GM12878 (cell line): ENCODE results near the gene STX3. TPM values are rescaled to one million over a fixed set of nuclear protein-coding genes. Genes with fewer than 3 reads are reported as not detected.

Experiments
- ATAC-seq: fragments of 200-7000 bp; cut with Tn5 transposase; 3 replicates; pipeline ENCODE4 v1.9.1; 2020; ENCODE audit warnings: mild to moderate bottlenecking, moderate library complexity
- BruUV-seq: library from RNA; stranded (reverse); fragments of 400-500 nt; replicated peaks from 2 replicates; lab custom pipeline; 2021; lab: Mats Ljungman, UMichigan
- CTCF ChIA-PET: fragments of 300-600 bp; sonication (Branson Sonifier 250); formaldehyde crosslinking; extraction: SDS; loops from one replicate; lab custom pipeline; 2021; ENCODE audit warnings: inconsistent platforms; lab: Yijun Ruan, JAX
- POLR2A ChIA-PET: fragments of 350-600 bp; formaldehyde crosslinking; extraction: SDS; loops from one replicate; lab custom pipeline; 2021; ENCODE audit warnings: inconsistent platforms; lab: Charles Lee
- RAD21 ChIA-PET: fragments of 300-600 bp; sonication (Branson Sonifier 250); formaldehyde crosslinking; loops from one replicate; lab custom pipeline; 2023; ENCODE audit warnings: antibody characterized with exemption; ENCODE audit not compliant: unreplicated experiment; lab: Charles Lee
- SMC1A ChIA-PET: fragments of 300-600 bp; sonication (Branson Sonifier 250); formaldehyde crosslinking; loops from one replicate; lab custom pipeline; 2023; ENCODE audit not compliant: unreplicated experiment, uncharacterized antibody; lab: Charles Lee
- DNase-seq: peaks from one replicate; pipeline ENCODE4 v3.0.0-alpha.2; 2011; ENCODE audit warnings: low read depth, low spot score
- FAIRE-seq: peaks from 3 replicates; lab custom pipeline; 2011; peaks lifted over from hg19 to GRCh38; lab: Jason Lieb, UNC
- H2AFZ ChIP-seq: 2 replicates; pipeline ENCODE4 v1.6.0; 2011; ENCODE audit warnings: low read depth, low read length, control low read depth; ENCODE audit not compliant: control insufficient read depth
- H3K27ac ChIP-seq: 2 replicates; pipeline ENCODE4 v1.5.1; 2011; ENCODE audit warnings: control low read depth; ENCODE audit not compliant: control insufficient read depth, insufficient read depth
- H3K27me3 ChIP-seq, 2 experiments: replicated peaks in 1 of 2; 2 replicates each; pipeline versions ENCODE4 v1.6.0 to v1.6.1; 2011; ENCODE audit warnings: low read length in 1 of 2; ENCODE audit not compliant: control insufficient read depth in 2 of 2, insufficient read depth in 2 of 2
- H3K36me3 ChIP-seq, 2 experiments: 2 replicates each; pipeline ENCODE4 v1.5.1; 2011; ENCODE audit warnings: low read length in 1 of 2; ENCODE audit not compliant: control insufficient read depth in 2 of 2, insufficient read depth in 2 of 2
- H3K4me1 ChIP-seq: 2 replicates; pipeline ENCODE4 v1.6.1; 2011; ENCODE audit warnings: mild to moderate bottlenecking, low read length, moderate library complexity, mixed read lengths; ENCODE audit not compliant: control insufficient read depth, insufficient read depth
- H3K4me2 ChIP-seq: 2 replicates; pipeline ENCODE4 v1.6.0; 2011; ENCODE audit warnings: control low read depth; ENCODE audit not compliant: control insufficient read depth, insufficient read depth
- H3K4me3 ChIP-seq: fragments of 200-600 bp; sonication (generic); 2 replicates; pipeline ENCODE4 v1.5.1; 2016
- H3K79me2 ChIP-seq: 2 replicates; pipeline ENCODE4 v1.6.0; 2011; ENCODE audit warnings: low read length; ENCODE audit not compliant: control insufficient read depth, insufficient read depth
- H3K9ac ChIP-seq: 2 replicates; pipeline ENCODE4 v1.8.0; 2011; ENCODE audit warnings: low read length, control low read depth, mixed read lengths; ENCODE audit not compliant: control insufficient read depth, insufficient read depth
- H3K9me3 ChIP-seq: replicated peaks from 3 replicates; pipeline ENCODE4 v1.5.1; 2011; ENCODE audit warnings: mild to moderate bottlenecking, low read length; ENCODE audit not compliant: control insufficient read depth, insufficient read depth
- H4K20me1 ChIP-seq: 2 replicates; pipeline ENCODE4 v1.6.0; 2011; ENCODE audit not compliant: control insufficient read depth, insufficient read depth
- ATF3 ChIP-seq: IDR thresholded peaks from 2 replicates; pipeline ENCODE4 v1.6.1; 2011; ENCODE audit warnings: low read depth, mild to moderate bottlenecking, low read length, moderate library complexity, borderline replicate concordance; ENCODE audit errors: extremely low read depth
- CHD1 ChIP-seq: IDR thresholded peaks from 2 replicates; pipeline ENCODE4 v1.6.1; 2012; ENCODE audit warnings: low read depth, low read length, improper control_type of control experiment
- CTCF ChIP-seq, 3 experiments: IDR thresholded peaks in 2 of 3; conservative IDR thresholded peaks in 1 of 3; 2 replicates each; pipeline ENCODE4 v1.5.1; 2011; ENCODE audit warnings: low read depth in 3 of 3, low read length in 3 of 3, mild to moderate bottlenecking in 3 of 3, control low read depth in 2 of 3, moderate library complexity in 2 of 3, inconsistent platforms in 1 of 3, mixed read lengths in 1 of 3; ENCODE audit not compliant: control insufficient read depth in 2 of 3, insufficient read depth in 1 of 3; ENCODE audit errors: extremely low read depth in 1 of 3
- EZH2 ChIP-seq: IDR thresholded peaks from 2 replicates; pipeline ENCODE4 v1.6.1; 2012; ENCODE audit warnings: low read depth, mild to moderate bottlenecking, control low read depth, inconsistent platforms, low read length, borderline replicate concordance; ENCODE audit not compliant: control insufficient read depth
- FOS ChIP-seq: IDR thresholded peaks from 3 replicates; pipeline ENCODE4 v1.6.1; 2011; ENCODE audit warnings: borderline replicate concordance; ENCODE audit not compliant: insufficient read length; ENCODE audit errors: extremely low read depth
- FOXM1 ChIP-seq: IDR thresholded peaks from 2 replicates; pipeline ENCODE4 v1.6.1; 2012; ENCODE audit warnings: low read depth, mild to moderate bottlenecking, inconsistent platforms, low read length, moderate library complexity
- GABPA ChIP-seq: IDR thresholded peaks from 2 replicates; pipeline ENCODE4 v1.6.1; 2014; ENCODE audit warnings: antibody characterized with exemption, low read depth, mild to moderate bottlenecking, inconsistent platforms
- HDAC6 ChIP-seq: fragments of 200-600 bp; sonication (generic); IDR thresholded peaks from one replicate; pipeline ENCODE4 v1.8.0; 2017; ENCODE audit warnings: antibody characterized with exemption; ENCODE audit not compliant: unreplicated experiment
- HSF1 ChIP-seq: fragments of 150-350 bp; IDR thresholded peaks from 2 replicates; pipeline ENCODE4 v1.6.1; 2014; ENCODE audit warnings: mild to moderate bottlenecking, low read depth, low read length
- IRF4 ChIP-seq: IDR thresholded peaks from 2 replicates; pipeline ENCODE4 v1.6.1; 2011; ENCODE audit warnings: low read depth, low read length
- LARP7 ChIP-seq: fragments of 450-650 bp; IDR thresholded peaks from 2 replicates; pipeline ENCODE4 v1.6.1; 2017; ENCODE audit warnings: mild to moderate bottlenecking
- NR2C2 ChIP-seq: IDR thresholded peaks from 2 replicates; pipeline ENCODE4 v1.6.1; 2011; ENCODE audit warnings: borderline replicate concordance, low read depth; ENCODE audit not compliant: control insufficient read depth, insufficient read length
- PBX3 ChIP-seq: IDR thresholded peaks from 2 replicates; pipeline ENCODE4 v1.6.1; 2011; ENCODE audit warnings: mild to moderate bottlenecking, low read depth, low read length, moderate library complexity; ENCODE audit not compliant: insufficient replicate concordance
- RAD51 ChIP-seq: fragments of 450-650 bp; IDR thresholded peaks from 2 replicates; pipeline ENCODE4 v1.6.1; 2016; ENCODE audit warnings: moderate library complexity, mild to moderate bottlenecking, inconsistent platforms
- SMAD5 ChIP-seq: IDR thresholded peaks from 2 replicates; pipeline ENCODE4 v1.6.1; 2016; ENCODE audit warnings: antibody characterized with exemption, low read depth
- SREBF1 ChIP-seq: IDR thresholded peaks from 2 replicates; pipeline ENCODE4 v1.6.1; 2012; ENCODE audit warnings: mild to moderate bottlenecking, low read length
- TCF3 ChIP-seq: IDR thresholded peaks from 2 replicates; pipeline ENCODE4 v1.6.1; 2012; ENCODE audit warnings: low read depth, mild to moderate bottlenecking, low read length, borderline replicate concordance; ENCODE audit not compliant: insufficient read depth
- ZBTB33 ChIP-seq: fragments of 450-650 bp; IDR thresholded peaks from 2 replicates; pipeline ENCODE4 v1.6.1; 2017; ENCODE audit warnings: mild to moderate bottlenecking
- ZSCAN29 ChIP-seq: fragments of 450-650 bp; IDR thresholded peaks from 2 replicates; pipeline ENCODE4 v1.6.1; 2017; ENCODE audit warnings: mild to moderate bottlenecking, moderate library complexity
- WGBS: methylation state at CpG from one replicate; pipeline ENCODE4 v1.1.6; 2016; ENCODE audit warnings: low lambda C conversion rate; ENCODE audit not compliant: insufficient replicate concordance, insufficient coverage; ENCODE audit errors: missing lambda C conversion rate; 5-methylcytosine and 5-hydroxymethylcytosine counted together
- in situ Hi-C: fragments of 300-500 bp; cut with MboI; formaldehyde crosslinking; loops from 9 replicates; pipeline ENCODE4 v1.14.3; 2018; ENCODE audit warnings: mixed read lengths
- intact Hi-C: fragments of 100-400 bp; cut with micrococcal nuclease; formaldehyde crosslinking; loops from one replicate; pipeline ENCODE4 v1.14.2; 2022; ENCODE audit not compliant: unreplicated experiment
- polyA plus RNA-seq, 11 experiments: library from polyadenylated mRNA; depleted of rRNA in 4 of 11; unstranded in 6 of 11; stranded (reverse) in 5 of 11; fragments of >200 nt; fragmentation: Nextera tagmentation in 4 of 11; fragmentation: Illumina TruSeq in 1 of 11; extraction: Ambion mirVana in 4 of 11; extraction: Trizol in 1 of 11; gene quantifications; 1 replicate in 1 of 11; 2 replicates in 10 of 11; pipeline versions ENCODE4 v1.2.1 to v1.2.3, GENCODE V29; 2011 to 2016; ENCODE audit warnings: inconsistent platforms in 2 of 11, missing spikeins in 2 of 11, low read depth in 1 of 11
- total RNA-seq, 4 experiments: library from RNA; depleted of rRNA in 3 of 4; stranded (reverse); fragments of >200 nt in 3 of 4; fragmentation: Illumina TruSeq in 1 of 4; extraction: Trizol in 1 of 4; gene quantifications; 2 replicates each; pipeline versions ENCODE4 v1.2.1 to v1.2.3, GENCODE V29; 2013 to 2021

The STX3 gene
- total and polyA plus RNA-seq, 10 of the 15 experiments (the other 5 are each of a cell fraction or from before 2014, with no cell fraction given): 0.11 to 2.5 (median 1.1) TPM

GRCh38 chr11:59713745-59714144 is 41.4 kb upstream of the STX3 start, which contains the start of gene OR10V1:
Gene OR10V1, minus strand, starts transcription at chr11:59713845. Its CDS starts 0 bp downstream, at chr11:59713845.
- BruUV-seq: no TSS peak
- TF ChIP-seq EZH2: no peak
- TF ChIP-seq SREBF1: no peak
- no peak for TF ChIP-seq PBX3
- no peak for TF ChIP-seq ZSCAN29
- TF ChIP-seq HDAC6: no peak
- TF ChIP-seq IRF4: no peak
- no peak for TF ChIP-seq NR2C2
- TF ChIP-seq ATF3: no peak
- TF ChIP-seq GABPA: no peak
- TF ChIP-seq CTCF (IDR thresholded peaks at IDR 0.05 in 2 of 3, conservative IDR thresholded peaks at IDR 0.05 in 1 of 3; ENCODE audit: control insufficient read depth in 2 of 3, extremely low read depth in 1 of 3, insufficient read depth in 1 of 3, low read depth in 3 of 3, low read length in 3 of 3): no peak
- no peak for TF ChIP-seq HSF1
- TF ChIP-seq CHD1: no peak
- TF ChIP-seq FOXM1: no peak
- TF ChIP-seq FOS: no peak
- no peak for TF ChIP-seq LARP7
- no peak for TF ChIP-seq SMAD5
- no peak for TF ChIP-seq RAD51
- TF ChIP-seq ZBTB33: no peak
- no peak for TF ChIP-seq TCF3
- H3K4me2 ChIP-seq: no peak within 1 kb of the TSS
- ChIA-PET CTCF (interaction anchor here (0.7 kb wide), 1 partner anchor 237 kb away, joined by 3 read pairs; no protein-coding TSS in a partner anchor), POLR2A (no interaction called here), SMC1A (no interaction called here), RAD21 (no interaction called here)
- H3K27ac ChIP-seq: no peak within 1 kb of the TSS
- H3K4me3 ChIP-seq: no peak within 1 kb of the TSS
- no peak within 1 kb of the TSS for H2AFZ ChIP-seq
- H3K27me3 ChIP-seq: no peaks in the 10 kb centered on the region; a peak in 1 of 4 replicates
- H4K20me1 ChIP-seq: no peaks in the 10 kb centered on the region
- intact Hi-C loops: no loop called here
- WGBS: 17% methylated on average over 2 of the region's 2 CpGs
- H3K9me3 ChIP-seq: no peaks in the 10 kb centered on the region
- in situ Hi-C loops: no loop called here
- H3K9ac ChIP-seq: no peak within 1 kb of the TSS
- no peak for ATAC-seq
- FAIRE-seq: no peak
- DNase-seq: no peak
- no peaks in the 10 kb centered on the region for H3K4me1 ChIP-seq
- no peaks in the 10 kb centered on the region for H3K79me2 ChIP-seq
- H3K36me3 ChIP-seq: no peaks in the 10 kb centered on the region
